Endothelial cell of umbilical vein (primary cell): ENCODE measurements around the gene LRP1.

Experiments used
- POLR2AphosphoS5 ChIP-seq: IDR thresholded peaks from 2 replicates; pipeline ENCODE4 v1.6.1; 2012; ENCODE audit warnings: low read depth, mild to moderate bottlenecking, control low read depth, low read length, moderate library complexity; ENCODE audit not compliant: insufficient read depth
- TF ChIP-seq, protein P1 (sequence below), 2 donors: IDR thresholded peaks; 1 replicate in 1 of 2; 2 replicates in 1 of 2; pipeline ENCODE4 v1.5.1; 2011; ENCODE audit warnings: low read length in 2 of 2, mild to moderate bottlenecking in 2 of 2, moderate library complexity in 2 of 2, control low read depth in 1 of 2, inconsistent platforms in 1 of 2, low read depth in 1 of 2; ENCODE audit not compliant: insufficient read depth in 1 of 2; ENCODE audit errors: extremely low read depth in 1 of 2

- TF ChIP-seq POLR2AphosphoS5, result no peak
- TF ChIP-seq, protein P1, sequence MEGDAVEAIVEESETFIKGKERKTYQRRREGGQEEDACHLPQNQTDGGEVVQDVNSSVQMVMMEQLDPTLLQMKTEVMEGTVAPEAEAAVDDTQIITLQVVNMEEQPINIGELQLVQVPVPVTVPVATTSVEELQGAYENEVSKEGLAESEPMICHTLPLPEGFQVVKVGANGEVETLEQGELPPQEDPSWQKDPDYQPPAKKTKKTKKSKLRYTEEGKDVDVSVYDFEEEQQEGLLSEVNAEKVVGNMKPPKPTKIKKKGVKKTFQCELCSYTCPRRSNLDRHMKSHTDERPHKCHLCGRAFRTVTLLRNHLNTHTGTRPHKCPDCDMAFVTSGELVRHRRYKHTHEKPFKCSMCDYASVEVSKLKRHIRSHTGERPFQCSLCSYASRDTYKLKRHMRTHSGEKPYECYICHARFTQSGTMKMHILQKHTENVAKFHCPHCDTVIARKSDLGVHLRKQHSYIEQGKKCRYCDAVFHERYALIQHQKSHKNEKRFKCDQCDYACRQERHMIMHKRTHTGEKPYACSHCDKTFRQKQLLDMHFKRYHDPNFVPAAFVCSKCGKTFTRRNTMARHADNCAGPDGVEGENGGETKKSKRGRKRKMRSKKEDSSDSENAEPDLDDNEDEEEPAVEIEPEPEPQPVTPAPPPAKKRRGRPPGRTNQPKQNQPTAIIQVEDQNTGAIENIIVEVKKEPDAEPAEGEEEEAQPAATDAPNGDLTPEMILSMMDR (IDR thresholded peaks at IDR 0.05; ENCODE audit: extremely low read depth in 1 of 2, insufficient read depth in 1 of 2, low read depth in 1 of 2, low read length in 2 of 2), result no peak
These were observed 95.2 kb downstream of the LRP1 start for GRCh38 chr12:57223191-57224165.
